MM.1S (cell line): ENCODE measurements around the gene CYSLTR2.

ENCODE experiments used
- DNase-seq: peaks from one replicate; pipeline ENCODE4 v3.0.0-alpha.2; 2015
- H2AFZ ChIP-seq: fragments of 300-600 bp; sonication (generic); 2 replicates; pipeline ENCODE4 v1.6.0; 2016; ENCODE audit warnings: antibody characterized with exemption, low read length
- H3F3A ChIP-seq: fragments of 300-600 bp; sonication (generic); 2 replicates; pipeline ENCODE4 v1.6.1; 2016; ENCODE audit warnings: mild to moderate bottlenecking, antibody characterized with exemption, low read length, moderate library complexity, mixed read lengths; ENCODE audit not compliant: insufficient read depth
- H3K27ac ChIP-seq: fragments of 300-600 bp; sonication (generic); 2 replicates; pipeline ENCODE4 v1.5.1; 2016; ENCODE audit warnings: mild to moderate bottlenecking, low read length
- H3K27me3 ChIP-seq: fragments of 300-600 bp; sonication (generic); replicated peaks from 2 replicates; pipeline ENCODE4 v1.6.0; 2016; ENCODE audit warnings: low read length; ENCODE audit not compliant: insufficient read depth
- H3K36me3 ChIP-seq: fragments of 300-600 bp; sonication (generic); replicated peaks from 2 replicates; pipeline ENCODE4 v1.6.1; 2016; ENCODE audit warnings: mild to moderate bottlenecking, low read length, mixed read lengths; ENCODE audit not compliant: insufficient read depth
- H3K4me1 ChIP-seq: fragments of 300-600 bp; sonication (generic); 2 replicates; pipeline ENCODE4 v1.6.1; 2016; ENCODE audit warnings: low read length, mixed read lengths
- H3K4me2 ChIP-seq: fragments of 300-600 bp; sonication (generic); 2 replicates; pipeline ENCODE4 v1.6.0; 2016; ENCODE audit warnings: low read depth, low read length
- H3K4me3 ChIP-seq: fragments of 300-600 bp; sonication (generic); 2 replicates; pipeline ENCODE4 v1.5.1; 2016; ENCODE audit warnings: low read length, mixed read lengths
- H3K79me2 ChIP-seq: fragments of 300-600 bp; sonication (generic); 2 replicates; pipeline ENCODE4 v1.6.1; 2016; ENCODE audit warnings: mixed run types, low read length, mixed read lengths
- H3K9ac ChIP-seq: fragments of 300-600 bp; sonication (generic); 2 replicates; pipeline ENCODE4 v1.6.1; 2016; ENCODE audit warnings: low read length, mixed read lengths
- H3K9me2 ChIP-seq: fragments of 300-600 bp; sonication (generic); replicated peaks from 2 replicates; pipeline ENCODE4 v1.6.1; 2016; ENCODE audit warnings: mild to moderate bottlenecking, low read length, mixed read lengths; ENCODE audit not compliant: insufficient read depth
- H3K9me3 ChIP-seq: fragments of 300-600 bp; sonication (generic); replicated peaks from 2 replicates; pipeline ENCODE4 v1.6.1; 2016; ENCODE audit warnings: mild to moderate bottlenecking, low read length, mixed read lengths; ENCODE audit not compliant: insufficient read depth
- H4K20me1 ChIP-seq: fragments of 300-600 bp; sonication (generic); 2 replicates; pipeline ENCODE4 v1.6.1; 2016; ENCODE audit warnings: mild to moderate bottlenecking, low read length, moderate library complexity, mixed read lengths; ENCODE audit not compliant: insufficient read depth
- EZH2 ChIP-seq: fragments of 300-600 bp; sonication (generic); optimal IDR thresholded peaks from 2 replicates; pipeline ENCODE3; 2017; ENCODE audit warnings: low read depth, mild to moderate bottlenecking, antibody characterized with exemption, low read length, mixed read lengths
- EZH2phosphoT487 ChIP-seq: fragments of 300-600 bp; sonication (generic); IDR thresholded peaks from 2 replicates; pipeline ENCODE4 v1.6.1; 2018; ENCODE audit warnings: antibody characterized with exemption, low read length
- TF ChIP-seq, protein P1 (sequence below): fragments of 300-600 bp; sonication (generic); IDR thresholded peaks from 2 replicates; pipeline ENCODE4 v1.5.1; 2016; ENCODE audit warnings: antibody characterized with exemption, low read length, mixed read lengths

The CYSLTR2 gene

DNA sequence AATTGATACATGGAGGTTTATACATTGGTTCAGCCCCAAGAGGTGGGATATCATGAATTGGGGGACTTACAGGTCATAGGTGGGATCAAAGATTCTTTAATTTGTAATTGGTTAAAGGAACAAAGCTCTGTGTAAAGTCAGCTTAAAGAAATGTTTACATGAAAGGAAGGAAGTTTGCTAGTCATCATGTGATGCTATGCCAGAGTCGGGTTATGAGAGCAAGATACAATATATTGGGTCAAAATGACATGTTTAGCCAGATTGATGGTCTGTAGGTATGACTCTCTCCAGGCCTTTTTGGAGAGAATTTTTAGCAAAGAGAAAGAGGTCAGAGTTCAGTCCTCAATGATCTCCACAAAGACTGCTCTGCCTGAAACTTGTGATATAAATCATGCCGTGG is 5.3 kb upstream of the CYSLTR2 start:
- no peak overlapping the region for H3K4me3 ChIP-seq

DNA sequence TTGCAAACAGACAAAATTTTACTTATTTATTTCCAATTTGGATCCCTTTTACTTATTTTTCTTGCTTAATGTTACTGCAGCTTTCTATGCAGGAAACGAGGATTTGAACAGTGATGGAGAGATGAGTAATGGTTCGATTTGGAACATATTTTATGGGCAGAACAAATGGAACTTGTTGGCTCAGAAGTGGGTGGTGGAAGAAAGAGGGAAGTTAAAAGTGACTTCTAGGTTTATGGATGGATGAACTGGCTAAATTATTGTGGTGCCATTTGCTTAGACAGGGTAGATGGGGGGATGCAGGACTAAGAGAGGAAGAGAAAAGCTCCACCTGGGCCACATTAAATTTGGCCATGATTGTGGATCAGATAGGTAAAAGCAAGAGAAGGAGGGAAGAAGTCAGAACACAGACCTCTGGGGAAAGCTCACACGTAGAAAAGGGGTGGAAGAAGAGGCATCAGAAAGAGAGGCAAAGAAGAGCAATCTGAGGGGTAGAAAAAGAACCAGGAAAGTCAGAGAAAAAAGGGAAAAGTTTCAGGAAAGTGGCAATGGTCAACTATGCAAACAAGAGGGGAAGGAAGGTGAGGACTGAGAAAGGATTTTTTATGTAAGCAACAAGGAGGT is 768 bp upstream of the CYSLTR2 start:
- no peak overlapping the region for H3K9ac ChIP-seq
- H4K20me1 ChIP-seq, result no peaks in the 10 kb centered on the region
- H3K4me3 ChIP-seq, result no peak overlapping the region
- H2AFZ ChIP-seq, result no peak overlapping the region
- DNase-seq, result no peak
- no peak overlapping the region for H3K4me2 ChIP-seq
- no peaks in the 10 kb centered on the region for H3K79me2 ChIP-seq
- no peaks in the 10 kb centered on the region for H3K36me3 ChIP-seq
- no peak for TF ChIP-seq EZH2
- no peak for TF ChIP-seq EZH2phosphoT487
- TF ChIP-seq, protein P1, sequence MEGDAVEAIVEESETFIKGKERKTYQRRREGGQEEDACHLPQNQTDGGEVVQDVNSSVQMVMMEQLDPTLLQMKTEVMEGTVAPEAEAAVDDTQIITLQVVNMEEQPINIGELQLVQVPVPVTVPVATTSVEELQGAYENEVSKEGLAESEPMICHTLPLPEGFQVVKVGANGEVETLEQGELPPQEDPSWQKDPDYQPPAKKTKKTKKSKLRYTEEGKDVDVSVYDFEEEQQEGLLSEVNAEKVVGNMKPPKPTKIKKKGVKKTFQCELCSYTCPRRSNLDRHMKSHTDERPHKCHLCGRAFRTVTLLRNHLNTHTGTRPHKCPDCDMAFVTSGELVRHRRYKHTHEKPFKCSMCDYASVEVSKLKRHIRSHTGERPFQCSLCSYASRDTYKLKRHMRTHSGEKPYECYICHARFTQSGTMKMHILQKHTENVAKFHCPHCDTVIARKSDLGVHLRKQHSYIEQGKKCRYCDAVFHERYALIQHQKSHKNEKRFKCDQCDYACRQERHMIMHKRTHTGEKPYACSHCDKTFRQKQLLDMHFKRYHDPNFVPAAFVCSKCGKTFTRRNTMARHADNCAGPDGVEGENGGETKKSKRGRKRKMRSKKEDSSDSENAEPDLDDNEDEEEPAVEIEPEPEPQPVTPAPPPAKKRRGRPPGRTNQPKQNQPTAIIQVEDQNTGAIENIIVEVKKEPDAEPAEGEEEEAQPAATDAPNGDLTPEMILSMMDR, result no peak
- no peaks in the 10 kb centered on the region for H3K9me3 ChIP-seq
- no peaks in the 10 kb centered on the region for H3F3A ChIP-seq
- H3K4me1 ChIP-seq, result no peaks in the 10 kb centered on the region
- no peaks in the 10 kb centered on the region for H3K27me3 ChIP-seq
- H3K9me2 ChIP-seq, result no peaks in the 10 kb centered on the region
- H3K27ac ChIP-seq, result no peak overlapping the region

More for the DNA sequence above, 5.3 kb upstream of the CYSLTR2 start:
- H4K20me1 ChIP-seq, result no peaks in the 10 kb centered on the region
- no peak overlapping the region for H2AFZ ChIP-seq
- no peaks in the 10 kb centered on the region for H3K4me1 ChIP-seq
- no peaks in the 10 kb centered on the region for H3K79me2 ChIP-seq
- no peak overlapping the region for H3K27ac ChIP-seq
- H3K9me2 ChIP-seq, result no peaks in the 10 kb centered on the region
- TF ChIP-seq EZH2phosphoT487 (no peak), EZH2 (no peak)
- TF ChIP-seq, protein P1, result no peak
- H3K27me3 ChIP-seq, result no peaks in the 10 kb centered on the region
- no peaks in the 10 kb centered on the region for H3K36me3 ChIP-seq
- H3K4me2 ChIP-seq, result no peak overlapping the region
- DNase-seq, result no peak
- no peaks in the 10 kb centered on the region for H3F3A ChIP-seq
- H3K9me3 ChIP-seq, result no peaks in the 10 kb centered on the region
- H3K9ac ChIP-seq, result no peak overlapping the region

DNA sequence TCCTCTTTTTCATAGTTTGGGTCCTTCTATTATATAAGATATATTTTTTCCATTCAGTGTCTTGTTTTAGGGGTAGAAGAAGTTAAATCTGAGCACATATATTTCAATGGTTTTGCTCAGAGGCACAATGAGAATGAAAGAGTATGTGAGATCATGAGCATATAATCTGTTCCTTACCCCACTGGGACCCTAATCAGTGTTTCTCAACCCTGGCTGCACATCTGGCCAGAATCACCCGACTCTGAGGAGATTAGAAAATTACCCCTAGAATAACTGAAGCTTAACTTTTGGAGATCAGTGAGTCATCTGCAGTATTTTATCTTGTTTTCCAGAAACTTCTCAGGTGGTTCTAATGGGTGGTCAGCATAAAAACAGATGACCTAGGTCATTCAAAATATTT is 782 bp downstream of the CYSLTR2 start:
- no peaks in the 10 kb centered on the region for H3K79me2 ChIP-seq
- no peaks in the 10 kb centered on the region for H3K9me3 ChIP-seq
- DNase-seq, result no peak

More for the DNA sequence above, 782 bp downstream of the CYSLTR2 start:
- H3K27ac ChIP-seq, result no peak overlapping the region
- H3K4me2 ChIP-seq, result no peak overlapping the region
- H3K9ac ChIP-seq, result no peak overlapping the region
- no peaks in the 10 kb centered on the region for H3K9me2 ChIP-seq
- H3K27me3 ChIP-seq, result no peaks in the 10 kb centered on the region
- H3K4me1 ChIP-seq, result no peaks in the 10 kb centered on the region
- H3F3A ChIP-seq, result no peaks in the 10 kb centered on the region
- no peaks in the 10 kb centered on the region for H3K36me3 ChIP-seq
- TF ChIP-seq EZH2phosphoT487 (no peak), EZH2 (no peak)
- TF ChIP-seq, protein P1, result no peak
- no peaks in the 10 kb centered on the region for H4K20me1 ChIP-seq
- no peak overlapping the region for H3K4me3 ChIP-seq
- no peak overlapping the region for H2AFZ ChIP-seq
